Left lung (tissue), 10 donors: ENCODE data around the gene SNAI3. TPM values are rescaled to one million over a fixed set of nuclear protein-coding genes. Genes with fewer than 3 reads are reported as not detected.

ENCODE experiments used
- ATAC-seq: fragments of 200-7000 bp; cut with Tn5 transposase; one replicate; pipeline ENCODE4 v1.9.1; 2020; ENCODE audit warnings: moderate library complexity
- DNase-seq, 4 donors: peaks; one replicate each; pipeline ENCODE4 v3.0.0-alpha.2; 2013 to 2020
- H3K27ac ChIP-seq, 2 donors: fragments of 200-600 bp; sonication (generic) in 1 of 2; one replicate each; pipeline versions ENCODE4 v1.5.0 to v1.8.0; 2020 to 2021
- H3K27me3 ChIP-seq, 2 donors: fragments of 200-600 bp; sonication (generic) in 1 of 2; one replicate each; pipeline versions ENCODE4 v1.5.0 to v1.8.0; 2020 to 2021
- H3K36me3 ChIP-seq, 2 donors: fragments of 200-600 bp; sonication (generic) in 1 of 2; one replicate each; pipeline versions ENCODE4 v1.5.0 to v1.8.0; 2020 to 2021
- H3K4me1 ChIP-seq, 2 donors: fragments of 200-600 bp; one replicate each; pipeline ENCODE4 v1.8.0; 2021
- H3K4me3 ChIP-seq, 2 donors: fragments of 200-600 bp; sonication (generic) in 1 of 2; one replicate each; pipeline versions ENCODE4 v1.5.0 to v1.8.0; 2020 to 2021; ENCODE audit warnings: mild to moderate bottlenecking in 1 of 2
- H3K9me3 ChIP-seq, 2 donors: fragments of 200-600 bp; sonication (generic) in 1 of 2; one replicate each; pipeline versions ENCODE4 v1.5.0 to v1.8.0; 2020 to 2021
- intact Hi-C, 2 donors: fragments of 100-400 bp; cut with DNase I; formaldehyde crosslinking; loops; one replicate each; pipeline versions ENCODE4 v1.11.2 to v1.14.2; 2022
- polyA plus RNA-seq, 6 donors: library from polyadenylated mRNA; unstranded; fragments of 120-200 nt; gene quantifications; one replicate each; pipeline ENCODE4 v1.2.1, GENCODE V29; 2013; ENCODE audit not compliant: insufficient read length in 6 of 6
- total RNA-seq, 2 donors: library from RNA; stranded (reverse); fragmentation: NEBNext Ultra II Directional; extraction: Animal tissue kit (Norgen Biotek cat#: 25700); gene quantifications; one replicate each; pipeline ENCODE4 v1.2.1, GENCODE V29; 2021
- TF ChIP-seq, protein P1 (sequence below), 2 donors: fragments of 200-600 bp; sonication (generic) in 1 of 2; IDR thresholded peaks; one replicate each; pipeline versions ENCODE4 v1.5.0 to v1.8.0; 2021; ENCODE audit warnings: antibody characterized with exemption in 2 of 2
- donor health status: DM: no; HTN: yes; CAD: no.
- donor health status: DM: no; HTN: no; CAD: no.

Gene SNAI3
- total and polyA plus RNA-seq, 8 donors, result 0.86 to 2.3 (median 1.8) TPM

DNA sequence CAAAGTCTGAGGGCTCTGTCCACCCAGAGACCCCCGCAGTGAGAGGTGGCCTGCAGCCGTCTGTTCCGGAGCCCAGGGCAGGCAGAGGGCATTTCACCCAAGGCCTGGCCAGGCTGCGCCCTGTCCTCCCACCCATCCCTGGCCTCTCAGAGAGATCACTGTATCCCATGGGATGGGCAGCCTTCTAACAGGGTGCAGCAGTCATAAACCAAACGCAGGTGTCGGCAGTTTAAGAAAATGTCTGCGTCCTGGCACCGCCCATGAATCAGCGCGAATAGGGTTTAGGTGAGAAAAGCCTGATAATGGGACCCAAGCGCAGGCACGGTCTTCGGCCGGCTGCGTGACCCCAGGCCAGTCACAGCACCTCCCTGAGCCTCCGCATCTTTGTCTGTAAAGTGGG is 40.9 kb downstream of the SNAI3 start:
- Histone ChIP-seq H3K36me3 (peaks cover 0 to 60% of the 10 kb centered on the region in 2 donors), H3K27ac (no peak overlapping the region), H3K27me3 (peaks cover 3 to 10% of the 10 kb centered on the region in 2 donors), H3K4me3 (no peak overlapping the region), H3K9me3 (no peaks in the 10 kb centered on the region), H3K4me1 (peaks cover 0 to 43% of the 10 kb centered on the region in 2 donors)
- TF ChIP-seq, protein P1, sequence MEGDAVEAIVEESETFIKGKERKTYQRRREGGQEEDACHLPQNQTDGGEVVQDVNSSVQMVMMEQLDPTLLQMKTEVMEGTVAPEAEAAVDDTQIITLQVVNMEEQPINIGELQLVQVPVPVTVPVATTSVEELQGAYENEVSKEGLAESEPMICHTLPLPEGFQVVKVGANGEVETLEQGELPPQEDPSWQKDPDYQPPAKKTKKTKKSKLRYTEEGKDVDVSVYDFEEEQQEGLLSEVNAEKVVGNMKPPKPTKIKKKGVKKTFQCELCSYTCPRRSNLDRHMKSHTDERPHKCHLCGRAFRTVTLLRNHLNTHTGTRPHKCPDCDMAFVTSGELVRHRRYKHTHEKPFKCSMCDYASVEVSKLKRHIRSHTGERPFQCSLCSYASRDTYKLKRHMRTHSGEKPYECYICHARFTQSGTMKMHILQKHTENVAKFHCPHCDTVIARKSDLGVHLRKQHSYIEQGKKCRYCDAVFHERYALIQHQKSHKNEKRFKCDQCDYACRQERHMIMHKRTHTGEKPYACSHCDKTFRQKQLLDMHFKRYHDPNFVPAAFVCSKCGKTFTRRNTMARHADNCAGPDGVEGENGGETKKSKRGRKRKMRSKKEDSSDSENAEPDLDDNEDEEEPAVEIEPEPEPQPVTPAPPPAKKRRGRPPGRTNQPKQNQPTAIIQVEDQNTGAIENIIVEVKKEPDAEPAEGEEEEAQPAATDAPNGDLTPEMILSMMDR (IDR thresholded peaks at IDR 0.05), result no peak
- ATAC-seq (no peak), DNase-seq (peak in 1 of 4 donors; percentile 49)
- intact Hi-C loops, result no loop called here

DNA sequence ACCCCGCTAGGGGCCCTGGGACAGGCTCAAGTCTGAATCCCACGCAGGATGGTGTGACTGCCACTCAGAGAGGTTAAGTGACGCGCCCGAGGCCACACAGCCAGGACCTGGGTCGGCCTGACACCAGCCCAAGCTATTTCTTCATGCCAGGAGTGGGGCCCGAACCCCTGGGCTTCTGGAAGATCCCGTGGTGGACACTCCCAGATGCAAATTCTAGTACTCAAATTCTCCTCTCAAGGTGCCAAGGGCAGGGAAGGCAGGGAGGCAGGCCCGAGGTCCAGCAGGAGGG is 42.7 kb downstream of the SNAI3 start:
- Histone ChIP-seq H3K27me3 (peaks cover 22 to 28% of the 10 kb centered on the region in 2 donors), H3K27ac (no peak overlapping the region), H3K4me3 (no peak overlapping the region), H3K9me3 (no peaks in the 10 kb centered on the region), H3K4me1 (peaks cover 0 to 41% of the 10 kb centered on the region in 2 donors), H3K36me3 (peaks cover 0 to 52% of the 10 kb centered on the region in 2 donors)
- TF ChIP-seq, protein P1 (IDR thresholded peaks at IDR 0.05), result no peak
- no peak for ATAC-seq
- intact Hi-C loops, result no loop called here
- no peak for DNase-seq

DNA sequence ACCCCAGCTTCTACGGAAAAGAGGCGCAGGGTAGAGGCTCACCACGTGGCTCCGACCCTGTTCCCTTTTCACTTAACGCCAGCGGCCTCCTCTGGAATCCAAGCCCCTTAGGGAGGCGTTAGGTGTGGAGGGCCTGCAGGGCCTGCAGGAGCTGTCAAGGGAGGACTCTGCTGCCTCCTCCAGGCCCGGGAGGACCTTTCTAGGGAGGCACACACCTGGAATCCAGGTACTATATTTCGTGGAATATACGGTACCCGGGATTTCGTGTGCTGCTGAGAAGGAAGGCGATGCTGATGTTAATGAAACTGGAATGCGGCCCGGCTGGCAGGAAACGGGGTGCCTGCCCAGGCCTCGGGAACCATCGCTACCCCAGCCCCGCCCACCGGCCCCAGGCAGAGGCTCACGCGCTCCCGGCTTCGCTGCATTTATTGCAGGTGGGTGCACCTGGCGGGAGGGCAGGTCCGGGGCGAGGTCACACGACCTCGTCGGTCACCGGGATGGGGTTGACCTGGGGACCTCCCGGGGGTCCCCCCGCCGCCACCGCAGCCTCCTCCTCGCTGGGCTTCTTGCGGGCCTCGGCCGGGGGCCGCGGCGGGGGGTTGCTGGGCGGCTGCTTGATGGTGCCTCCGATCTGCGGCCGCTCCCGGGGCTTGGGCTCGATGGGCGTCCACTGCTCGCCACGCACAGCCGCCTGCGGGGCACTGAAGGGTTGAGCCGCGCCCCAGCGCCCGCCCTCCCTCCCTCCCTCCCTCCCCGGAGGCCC is 43.2 kb downstream of the SNAI3 start:
- H3K27me3 ChIP-seq, result peaks cover 27 to 33% of the 10 kb centered on the region in 2 donors
- ATAC-seq (no peak), DNase-seq (peak in 1 of 4 donors; percentile 76)
- intact Hi-C loops, result no loop called here
- H3K27ac ChIP-seq, result no peak overlapping the region
- TF ChIP-seq, protein P1 (IDR thresholded peaks at IDR 0.05), result no peak
- H3K4me1 ChIP-seq, result peaks cover 0 to 41% of the 10 kb centered on the region in 2 donors
- peaks cover 0 to 52% of the 10 kb centered on the region in 2 donors for H3K36me3 ChIP-seq
- no peaks in the 10 kb centered on the region for H3K9me3 ChIP-seq
- H3K4me3 ChIP-seq, result no peak overlapping the region

DNA sequence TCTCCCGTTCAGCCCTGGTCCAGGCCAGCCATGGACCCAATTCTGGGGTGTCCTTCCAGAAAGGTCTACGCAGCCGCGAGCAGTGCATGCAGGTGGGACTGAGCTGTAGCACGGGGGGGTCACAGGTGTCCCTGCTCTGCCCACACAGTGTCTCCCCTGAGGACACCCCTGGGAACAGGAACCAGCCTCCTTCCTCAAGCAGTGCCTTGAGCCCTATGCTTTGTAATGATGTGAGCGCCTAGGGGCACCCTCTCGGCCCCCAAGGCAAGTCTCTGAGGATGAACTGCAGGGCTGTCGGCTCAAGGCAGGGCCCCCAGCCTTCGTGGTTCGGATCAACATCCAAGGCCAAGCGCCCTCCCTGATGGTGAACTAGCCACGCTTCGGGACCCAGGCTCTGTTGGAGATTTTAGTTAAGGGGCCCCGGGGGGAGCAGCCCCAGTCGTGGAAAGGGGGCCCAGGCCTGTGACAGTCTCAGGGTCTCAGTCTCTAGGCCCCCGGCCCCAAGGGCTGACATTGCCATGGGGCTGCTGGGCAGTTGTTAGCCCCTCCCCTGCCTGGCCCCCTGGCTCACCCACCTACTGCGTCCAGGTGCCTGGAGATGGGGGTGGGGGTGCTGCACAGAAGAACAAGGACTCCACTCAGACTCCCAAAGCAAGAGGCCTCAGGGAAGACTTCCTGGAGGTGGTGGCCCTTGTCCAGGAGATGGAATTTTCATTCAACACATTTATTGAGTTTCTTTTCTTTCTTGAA is 45.6 kb downstream of the SNAI3 start:
- H3K4me3 ChIP-seq, result no peak overlapping the region
- no peak for DNase-seq
- ATAC-seq, result no peak
- H3K27ac ChIP-seq, result no peak overlapping the region
- TF ChIP-seq, protein P1 (IDR thresholded peaks at IDR 0.05), result no peak
- intact Hi-C loops, result no loop called here
- peaks cover 0 to 34% of the 10 kb centered on the region in 2 donors for H3K36me3 ChIP-seq
- no peaks in the 10 kb centered on the region for H3K9me3 ChIP-seq
- peaks cover 0 to 32% of the 10 kb centered on the region in 2 donors for H3K4me1 ChIP-seq
- peaks cover 31 to 57% of the 10 kb centered on the region in 2 donors for H3K27me3 ChIP-seq

DNA sequence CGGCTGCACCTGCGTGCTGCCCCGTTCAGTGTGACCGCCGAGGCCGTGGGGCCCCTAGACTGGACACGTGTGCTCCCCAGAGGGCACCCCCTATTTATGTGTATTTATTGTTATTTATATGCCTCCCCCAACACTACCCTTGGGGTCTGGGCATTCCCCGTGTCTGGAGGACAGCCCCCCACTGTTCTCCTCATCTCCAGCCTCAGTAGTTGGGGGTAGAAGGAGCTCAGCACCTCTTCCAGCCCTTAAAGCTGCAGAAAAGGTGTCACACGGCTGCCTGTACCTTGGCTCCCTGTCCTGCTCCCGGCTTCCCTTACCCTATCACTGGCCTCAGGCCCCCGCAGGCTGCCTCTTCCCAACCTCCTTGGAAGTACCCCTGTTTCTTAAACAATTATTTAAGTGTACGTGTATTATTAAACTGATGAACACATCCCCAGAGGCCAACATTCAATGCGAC is 46.2 kb downstream of the SNAI3 start:
- Histone ChIP-seq H3K27me3 (peaks cover 31 to 61% of the 10 kb centered on the region in 2 donors), H3K4me3 (no peak overlapping the region), H3K4me1 (peaks cover 0 to 38% of the 10 kb centered on the region in 2 donors), H3K36me3 (peaks cover 0 to 28% of the 10 kb centered on the region in 2 donors), H3K9me3 (no peaks in the 10 kb centered on the region), H3K27ac (no peak overlapping the region)
- TF ChIP-seq, protein P1 (IDR thresholded peaks at IDR 0.05), result no peak
- intact Hi-C loops, result no loop called here
- no peak for ATAC-seq
- DNase-seq, result no peak
